Hippocampal formation (tissue), 2 donors: ENCODE measurements around the gene SAMD4A.
"Not testable (repeated sequence)": the region's sequence is repeated elsewhere in the genome, so short reads cannot be mapped to it uniquely, and the experiment has no call there.

Source experiments
- DNase-seq, 2 donors: peaks; one replicate each; lab custom pipeline; 2025; lab: John Stamatoyannopoulos, UW

Gene SAMD4A

GRCh38 chr14:54728700-54729527, 162.0 kb downstream of the SAMD4A start:
- no peak for DNase-seq

GRCh38 chr14:54730156-54730961, 163.4 kb downstream of the SAMD4A start:
- no peak for DNase-seq

GRCh38 chr14:54734966-54735365, 168.0 kb downstream of the SAMD4A start:
- DNase-seq, result no peak

- no peak for DNase-seq
These were observed 168.5 kb downstream of the SAMD4A start for GRCh38 chr14:54735424-54735823.

- DNase-seq, result no peak
These were observed 170.3 kb downstream of the SAMD4A start for GRCh38 chr14:54737132-54737711.

- no peak for DNase-seq
These were observed 171.1 kb downstream of the SAMD4A start for GRCh38 chr14:54738009-54738408.

- DNase-seq, result no peak
These were observed 172.6 kb downstream of the SAMD4A start for GRCh38 chr14:54739514-54739913.

- DNase-seq, result no peak
These were observed 175.8 kb downstream of the SAMD4A start for GRCh38 chr14:54742492-54743350.

- no peak for DNase-seq
These were observed 176.5 kb downstream of the SAMD4A start for GRCh38 chr14:54743382-54743781.

- no peak for DNase-seq
These were observed 179.1 kb downstream of the SAMD4A start for GRCh38 chr14:54746019-54746418.

- no peak for DNase-seq
These were observed 180.7 kb downstream of the SAMD4A start for GRCh38 chr14:54747616-54748015.

GRCh38 chr14:54749180-54749579, 182.3 kb downstream of the SAMD4A start:
- no peak for DNase-seq

GRCh38 chr14:54749727-54750126, 182.8 kb downstream of the SAMD4A start:
- no peak for DNase-seq

GRCh38 chr14:54752611-54753010, 185.7 kb downstream of the SAMD4A start:
- DNase-seq, result not testable (repeated sequence)

- not testable (repeated sequence) for DNase-seq
These were observed 186.5 kb downstream of the SAMD4A start for GRCh38 chr14:54753396-54753795.

GRCh38 chr14:54754116-54754622, 187.2 kb downstream of the SAMD4A start:
- no peak for DNase-seq

- DNase-seq, result no peak
These were observed 187.9 kb downstream of the SAMD4A start for GRCh38 chr14:54754623-54755386.

- DNase-seq, result no peak
These were observed 189.9 kb downstream of the SAMD4A start for GRCh38 chr14:54756656-54757392.

GRCh38 chr14:54758041-54758440, 191.1 kb downstream of the SAMD4A start:
- no peak for DNase-seq

- DNase-seq, result no peak
These were observed 193.2 kb downstream of the SAMD4A start for GRCh38 chr14:54759982-54760585.
